Neural cell (in vitro differentiated cells): ENCODE measurements around the gene TBC1D24.
"Not testable (repeated sequence)": the region's sequence is repeated elsewhere in the genome, so short reads cannot be mapped to it uniquely, and the experiment has no call there.

ENCODE experiments used
- CTCF ChIP-seq: fragments of 450-650 bp; IDR thresholded peaks from 2 replicates; pipeline ENCODE4 v1.5.1; 2014; ENCODE audit warnings: antibody characterized with exemption, mild to moderate bottlenecking, moderate library complexity; ENCODE audit not compliant: poor library complexity, severe bottlenecking
- EP300 ChIP-seq: fragments of 450-650 bp; conservative IDR thresholded peaks from 2 replicates; pipeline ENCODE4 v1.6.1; 2014; ENCODE audit warnings: antibody characterized with exemption, mild to moderate bottlenecking, moderate library complexity; ENCODE audit not compliant: poor library complexity, severe bottlenecking

- not testable (repeated sequence) for TF ChIP-seq EP300, CTCF
Observed at GRCh38 chr16:2479996-2480395, 5.1 kb downstream of the TBC1D24 start.
